WTC11 (cell line): ENCODE results near the gene KCTD2. TPM values are rescaled to one million over a fixed set of nuclear protein-coding genes. Genes with fewer than 3 reads are reported as not detected.

Experiments used
- ATAC-seq: fragments of 200-7000 bp; cut with Tn5 transposase; 2 replicates; pipeline ENCODE4 v1.10.0; 2021; ENCODE audit warnings: mild to moderate bottlenecking, moderate library complexity
- CTCF ChIA-PET: fragments of 300-600 bp; sonication (Branson Sonifier 250); formaldehyde crosslinking; loops from one replicate; lab custom pipeline; 2021; ENCODE audit warnings: antibody characterized with exemption; lab: Charles Lee
- POLR2A ChIA-PET: fragments of 350-600 bp; sonication (Branson Sonifier 250); formaldehyde crosslinking; loops from one replicate; lab custom pipeline; 2021; ENCODE audit warnings: antibody characterized with exemption; lab: Charles Lee
- DNase-seq: peaks from one replicate; pipeline ENCODE4 v3.0.0; 2021; ENCODE audit warnings: low spot score
- H3K27ac Mint-ChIP-seq: 2 replicates; pipeline ENCODE4 v1.8.0; 2021; ENCODE audit warnings: mixed read lengths
- H3K27me3 Mint-ChIP-seq: 2 replicates; pipeline ENCODE4 v1.8.0; 2021; ENCODE audit warnings: low read depth, mild to moderate bottlenecking, moderate library complexity, mixed read lengths
- H3K36me3 Mint-ChIP-seq: 2 replicates; pipeline ENCODE4 v1.8.0; 2021; ENCODE audit warnings: mixed read lengths
- H3K4me1 Mint-ChIP-seq: 2 replicates; pipeline ENCODE4 v1.8.0; 2022; ENCODE audit warnings: mixed read lengths
- H3K4me3 Mint-ChIP-seq: 2 replicates; pipeline ENCODE4 v1.8.0; 2021; ENCODE audit warnings: mild to moderate bottlenecking, moderate library complexity, mixed read lengths
- H3K9me3 Mint-ChIP-seq: 2 replicates; pipeline ENCODE4 v1.8.0; 2021; ENCODE audit warnings: mixed read lengths
- GRHL2 ChIP-seq: fragments of 250-450 bp; sonication (Bioruptor Pico); IDR thresholded peaks from 2 replicates; pipeline ENCODE4 v1.8.0; 2022; ENCODE audit warnings: mild to moderate bottlenecking, moderate library complexity; ENCODE audit not compliant: insufficient replicate concordance, severe bottlenecking
- HMGA2 ChIP-seq: fragments of 250-450 bp; sonication (Bioruptor Pico); IDR thresholded peaks from 2 replicates; pipeline ENCODE4 v1.4.0; 2021; ENCODE audit warnings: mild to moderate bottlenecking, moderate library complexity
- JUN ChIP-seq: sonication (generic); formaldehyde crosslinking; IDR thresholded peaks from 2 replicates; pipeline ENCODE4 v1.8.0; 2023; ENCODE audit warnings: mild to moderate bottlenecking, missing genetic modification reagents
- MYBL2 ChIP-seq: sonication (generic); formaldehyde crosslinking; IDR thresholded peaks from 2 replicates; pipeline ENCODE4 v1.8.1; 2023; ENCODE audit warnings: mild to moderate bottlenecking, moderate library complexity, missing genetic modification reagents
- NR1H2 ChIP-seq: sonication (generic); formaldehyde crosslinking; IDR thresholded peaks from 2 replicates; pipeline ENCODE4 v1.9.0; 2021; ENCODE audit warnings: mild to moderate bottlenecking, moderate library complexity, missing genetic modification reagents
- NR2C2 ChIP-seq: sonication (generic); formaldehyde crosslinking; IDR thresholded peaks from 2 replicates; pipeline ENCODE4 v1.8.0; 2022; ENCODE audit warnings: mild to moderate bottlenecking, missing genetic modification reagents
- NR3C1 ChIP-seq: sonication (generic); formaldehyde crosslinking; conservative IDR thresholded peaks from 2 replicates; pipeline ENCODE4 v1.8.1; 2023; ENCODE audit warnings: low read depth, mild to moderate bottlenecking, missing genetic modification reagents
- PRDM15 ChIP-seq: sonication (generic); formaldehyde crosslinking; IDR thresholded peaks from 2 replicates; pipeline ENCODE4 v1.8.0; 2022; ENCODE audit warnings: missing genetic modification reagents
- PRRX2 ChIP-seq: fragments of 250-450 bp; sonication (Bioruptor Pico); IDR thresholded peaks from 2 replicates; pipeline ENCODE4 v1.8.0; 2021; ENCODE audit warnings: mild to moderate bottlenecking
- SMAD4 ChIP-seq: sonication (generic); formaldehyde crosslinking; IDR thresholded peaks from 2 replicates; pipeline ENCODE4 v1.8.0; 2022; ENCODE audit warnings: mild to moderate bottlenecking, missing genetic modification reagents
- TCF7 ChIP-seq: sonication (generic); formaldehyde crosslinking; IDR thresholded peaks from 2 replicates; pipeline ENCODE4 v1.8.0; 2022; ENCODE audit warnings: mild to moderate bottlenecking, low read depth, missing genetic modification reagents, moderate library complexity
- TEAD1 ChIP-seq: sonication (generic); formaldehyde crosslinking; IDR thresholded peaks from 2 replicates; pipeline ENCODE4 v1.8.0; 2022; ENCODE audit warnings: mild to moderate bottlenecking, missing genetic modification reagents
- TEAD4 ChIP-seq: sonication (generic); formaldehyde crosslinking; IDR thresholded peaks from 2 replicates; pipeline ENCODE4 v1.8.0; 2022; ENCODE audit warnings: mild to moderate bottlenecking, missing genetic modification reagents
- TP53 ChIP-seq: sonication (generic); formaldehyde crosslinking; IDR thresholded peaks from 2 replicates; pipeline ENCODE4 v1.8.1; 2023; ENCODE audit warnings: mild to moderate bottlenecking, missing genetic modification reagents
- ZNF317 ChIP-seq: sonication (generic); formaldehyde crosslinking; IDR thresholded peaks from 2 replicates; pipeline ENCODE4 v1.8.1; 2023; ENCODE audit warnings: low read depth, mild to moderate bottlenecking, moderate library complexity, missing genetic modification reagents, borderline replicate concordance
- ZNF425 ChIP-seq: fragments of 250-450 bp; sonication (Bioruptor Pico); conservative IDR thresholded peaks from 2 replicates; pipeline ENCODE4 v1.9.0; 2021; ENCODE audit warnings: mild to moderate bottlenecking
- total RNA-seq: library from RNA; stranded (reverse); gene quantifications from 3 replicates; pipeline ENCODE4 v1.2.3, GENCODE V29; 2021
- TF ChIP-seq, protein P1 (sequence below): fragments of 200-600 bp; IDR thresholded peaks from 2 replicates; pipeline ENCODE4 v1.8.0; 2022; ENCODE audit warnings: antibody characterized with exemption
- TF ChIP-seq, protein P2 (sequence below): sonication (generic); formaldehyde crosslinking; IDR thresholded peaks from 2 replicates; pipeline ENCODE4 v1.8.1; 2023; ENCODE audit warnings: mild to moderate bottlenecking, missing genetic modification reagents
- TF ChIP-seq, protein P3 (sequence below): sonication (generic); formaldehyde crosslinking; IDR thresholded peaks from 2 replicates; pipeline ENCODE4 v1.8.0; 2022; ENCODE audit warnings: mild to moderate bottlenecking, missing genetic modification reagents
- TF ChIP-seq, protein P4 (sequence below): fragments of 250-450 bp; sonication (Bioruptor Pico); IDR thresholded peaks from 2 replicates; pipeline ENCODE4 v1.8.0; 2021; ENCODE audit warnings: mild to moderate bottlenecking
- TF ChIP-seq, protein P5 (sequence below): sonication (generic); formaldehyde crosslinking; IDR thresholded peaks from 2 replicates; pipeline ENCODE4 v1.8.0; 2023; ENCODE audit warnings: missing genetic modification reagents

Gene KCTD2
- total RNA-seq, 1 experiment from 2014 or later, result 31.3 TPM

- no peak for TF ChIP-seq ZNF425 (CRISPR knock-in tag)
- no peak for TF ChIP-seq TP53 (CRISPR knock-in tag)
- no peak for TF ChIP-seq ZNF317 (CRISPR knock-in tag)
- TF ChIP-seq SMAD4, result no peak
- TF ChIP-seq, all 79 proteins: peak for 0
These were observed 18.6 kb downstream of the KCTD2 start (continued) for GRCh38 chr17:75065562-75066151.

DNA sequence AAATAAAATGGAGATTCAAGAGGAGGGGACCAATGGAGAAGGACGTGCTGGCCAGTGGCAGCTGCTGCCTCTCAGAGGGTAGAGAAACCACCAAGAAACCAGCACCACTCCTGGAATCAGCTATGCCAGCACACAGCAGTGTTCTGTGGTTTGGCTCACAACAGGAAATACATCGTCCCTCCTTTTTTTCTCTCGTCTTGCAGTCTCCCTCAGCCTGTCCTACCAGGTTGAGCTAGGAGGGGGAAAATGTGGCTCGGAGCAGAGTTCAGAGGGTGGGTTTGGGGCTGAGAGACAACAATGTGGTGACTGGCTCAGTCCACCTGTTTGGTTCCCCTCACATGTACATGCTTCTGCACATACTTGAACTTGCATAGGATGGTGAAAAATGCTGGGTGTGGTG lies 20.8 kb downstream of the KCTD2 start:
- CTCF ChIA-PET, result interaction anchor here (0.5 to 2.9 kb wide), 11 partner anchors 8 to 174 kb away, joined by 3 to 11 read pairs (median 3); partner anchors contain the start of genes NT5C and SLC16A5
- Mint-ChIP-seq H3K27ac (peak overlapping the region; percentile 89), H3K4me3 (no peak overlapping the region), H3K27me3 (no peaks in the 10 kb centered on the region), H3K9me3 (no peaks in the 10 kb centered on the region), H3K36me3 (peaks cover 20% of the 10 kb centered on the region), H3K4me1 (no peaks in the 10 kb centered on the region)
- TF ChIP-seq, protein P1, sequence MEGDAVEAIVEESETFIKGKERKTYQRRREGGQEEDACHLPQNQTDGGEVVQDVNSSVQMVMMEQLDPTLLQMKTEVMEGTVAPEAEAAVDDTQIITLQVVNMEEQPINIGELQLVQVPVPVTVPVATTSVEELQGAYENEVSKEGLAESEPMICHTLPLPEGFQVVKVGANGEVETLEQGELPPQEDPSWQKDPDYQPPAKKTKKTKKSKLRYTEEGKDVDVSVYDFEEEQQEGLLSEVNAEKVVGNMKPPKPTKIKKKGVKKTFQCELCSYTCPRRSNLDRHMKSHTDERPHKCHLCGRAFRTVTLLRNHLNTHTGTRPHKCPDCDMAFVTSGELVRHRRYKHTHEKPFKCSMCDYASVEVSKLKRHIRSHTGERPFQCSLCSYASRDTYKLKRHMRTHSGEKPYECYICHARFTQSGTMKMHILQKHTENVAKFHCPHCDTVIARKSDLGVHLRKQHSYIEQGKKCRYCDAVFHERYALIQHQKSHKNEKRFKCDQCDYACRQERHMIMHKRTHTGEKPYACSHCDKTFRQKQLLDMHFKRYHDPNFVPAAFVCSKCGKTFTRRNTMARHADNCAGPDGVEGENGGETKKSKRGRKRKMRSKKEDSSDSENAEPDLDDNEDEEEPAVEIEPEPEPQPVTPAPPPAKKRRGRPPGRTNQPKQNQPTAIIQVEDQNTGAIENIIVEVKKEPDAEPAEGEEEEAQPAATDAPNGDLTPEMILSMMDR, result no peak
- TF ChIP-seq, protein P2, sequence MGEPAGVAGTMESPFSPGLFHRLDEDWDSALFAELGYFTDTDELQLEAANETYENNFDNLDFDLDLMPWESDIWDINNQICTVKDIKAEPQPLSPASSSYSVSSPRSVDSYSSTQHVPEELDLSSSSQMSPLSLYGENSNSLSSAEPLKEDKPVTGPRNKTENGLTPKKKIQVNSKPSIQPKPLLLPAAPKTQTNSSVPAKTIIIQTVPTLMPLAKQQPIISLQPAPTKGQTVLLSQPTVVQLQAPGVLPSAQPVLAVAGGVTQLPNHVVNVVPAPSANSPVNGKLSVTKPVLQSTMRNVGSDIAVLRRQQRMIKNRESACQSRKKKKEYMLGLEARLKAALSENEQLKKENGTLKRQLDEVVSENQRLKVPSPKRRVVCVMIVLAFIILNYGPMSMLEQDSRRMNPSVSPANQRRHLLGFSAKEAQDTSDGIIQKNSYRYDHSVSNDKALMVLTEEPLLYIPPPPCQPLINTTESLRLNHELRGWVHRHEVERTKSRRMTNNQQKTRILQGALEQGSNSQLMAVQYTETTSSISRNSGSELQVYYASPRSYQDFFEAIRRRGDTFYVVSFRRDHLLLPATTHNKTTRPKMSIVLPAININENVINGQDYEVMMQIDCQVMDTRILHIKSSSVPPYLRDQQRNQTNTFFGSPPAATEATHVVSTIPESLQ (CRISPR knock-in tag), result no peak
- TF ChIP-seq, protein P3, sequence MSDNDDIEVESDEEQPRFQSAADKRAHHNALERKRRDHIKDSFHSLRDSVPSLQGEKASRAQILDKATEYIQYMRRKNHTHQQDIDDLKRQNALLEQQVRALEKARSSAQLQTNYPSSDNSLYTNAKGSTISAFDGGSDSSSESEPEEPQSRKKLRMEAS (CRISPR knock-in tag), result no peak
- no peak for TF ChIP-seq TEAD1 (CRISPR knock-in tag)
- DNase-seq (no peak), ATAC-seq (no peak)
- POLR2A ChIA-PET, result no interaction called here

GRCh38 chr17:75068750-75069149 lies 21.7 kb downstream of the KCTD2 start:
- CTCF ChIA-PET, result interaction anchor here (0.6 to 2.9 kb wide), 12 partner anchors 9 to 119 kb away, joined by 3 to 21 read pairs (median 4); partner anchors contain the start of genes ATP5PD, KCTD2, NT5C and SLC16A5
- H3K27ac Mint-ChIP-seq, result peak overlapping the region; percentile 8; the same call in 1 of the 2 replicates
- peaks cover 11% of the 10 kb centered on the region for H3K36me3 Mint-ChIP-seq
- ATAC-seq, result no peak
- no peaks in the 10 kb centered on the region for H3K4me1 Mint-ChIP-seq
- no peaks in the 10 kb centered on the region for H3K27me3 Mint-ChIP-seq
- H3K9me3 Mint-ChIP-seq, result no peaks in the 10 kb centered on the region
- no peak overlapping the region for H3K4me3 Mint-ChIP-seq
- DNase-seq, result no peak
- POLR2A ChIA-PET, result no interaction called here
- TF ChIP-seq HMGA2 (CRISPR knock-in tag) (no peak), PRDM15 (CRISPR knock-in tag) (no peak), GRHL2 (CRISPR knock-in tag) (no peak), NR2C2 (CRISPR knock-in tag) (no peak), NR1H2 (no peak), JUN (CRISPR knock-in tag) (no peak), PRRX2 (no peak), SMAD4 (no peak), NR3C1 (CRISPR knock-in tag) (no peak), MYBL2 (no peak), TCF7 (no peak), TEAD4 (CRISPR knock-in tag) (no peak)
- TF ChIP-seq, protein P4, sequence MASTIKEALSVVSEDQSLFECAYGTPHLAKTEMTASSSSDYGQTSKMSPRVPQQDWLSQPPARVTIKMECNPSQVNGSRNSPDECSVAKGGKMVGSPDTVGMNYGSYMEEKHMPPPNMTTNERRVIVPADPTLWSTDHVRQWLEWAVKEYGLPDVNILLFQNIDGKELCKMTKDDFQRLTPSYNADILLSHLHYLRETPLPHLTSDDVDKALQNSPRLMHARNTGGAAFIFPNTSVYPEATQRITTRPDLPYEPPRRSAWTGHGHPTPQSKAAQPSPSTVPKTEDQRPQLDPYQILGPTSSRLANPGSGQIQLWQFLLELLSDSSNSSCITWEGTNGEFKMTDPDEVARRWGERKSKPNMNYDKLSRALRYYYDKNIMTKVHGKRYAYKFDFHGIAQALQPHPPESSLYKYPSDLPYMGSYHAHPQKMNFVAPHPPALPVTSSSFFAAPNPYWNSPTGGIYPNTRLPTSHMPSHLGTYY, result no peak
- TF ChIP-seq, protein P5, sequence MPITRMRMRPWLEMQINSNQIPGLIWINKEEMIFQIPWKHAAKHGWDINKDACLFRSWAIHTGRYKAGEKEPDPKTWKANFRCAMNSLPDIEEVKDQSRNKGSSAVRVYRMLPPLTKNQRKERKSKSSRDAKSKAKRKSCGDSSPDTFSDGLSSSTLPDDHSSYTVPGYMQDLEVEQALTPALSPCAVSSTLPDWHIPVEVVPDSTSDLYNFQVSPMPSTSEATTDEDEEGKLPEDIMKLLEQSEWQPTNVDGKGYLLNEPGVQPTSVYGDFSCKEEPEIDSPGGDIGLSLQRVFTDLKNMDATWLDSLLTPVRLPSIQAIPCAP, result no peak
